ENCODE measurements around the gene PPP1R7.

- TF ChIP-seq POLR2A (IDR thresholded peaks at IDR 0.05) (no peak), EP300 (IDR thresholded peaks at IDR 0.05) (no peak)
Measured at GRCh38 chr2:241194811-241195210, 44.5 kb downstream of the PPP1R7 start.
